Fibroblast of mammary gland (primary cell): ENCODE data around the gene SMG6.

Experiments used
- DNase-seq: peaks from one replicate; pipeline ENCODE4 v3.0.0-alpha.2; 2010; ENCODE audit warnings: low read depth
- H3K4me3 ChIP-seq: 2 replicates; pipeline ENCODE4 v1.5.1; 2011; ENCODE audit warnings: low read depth, mild to moderate bottlenecking, low read length, moderate library complexity; ENCODE audit not compliant: control insufficient read depth
- CTCF ChIP-seq: conservative IDR thresholded peaks from 2 replicates; pipeline ENCODE4 v1.5.1; 2011; ENCODE audit warnings: low read depth, low read length, inconsistent platforms; ENCODE audit not compliant: control insufficient read depth, insufficient read depth

The SMG6 gene

DNA sequence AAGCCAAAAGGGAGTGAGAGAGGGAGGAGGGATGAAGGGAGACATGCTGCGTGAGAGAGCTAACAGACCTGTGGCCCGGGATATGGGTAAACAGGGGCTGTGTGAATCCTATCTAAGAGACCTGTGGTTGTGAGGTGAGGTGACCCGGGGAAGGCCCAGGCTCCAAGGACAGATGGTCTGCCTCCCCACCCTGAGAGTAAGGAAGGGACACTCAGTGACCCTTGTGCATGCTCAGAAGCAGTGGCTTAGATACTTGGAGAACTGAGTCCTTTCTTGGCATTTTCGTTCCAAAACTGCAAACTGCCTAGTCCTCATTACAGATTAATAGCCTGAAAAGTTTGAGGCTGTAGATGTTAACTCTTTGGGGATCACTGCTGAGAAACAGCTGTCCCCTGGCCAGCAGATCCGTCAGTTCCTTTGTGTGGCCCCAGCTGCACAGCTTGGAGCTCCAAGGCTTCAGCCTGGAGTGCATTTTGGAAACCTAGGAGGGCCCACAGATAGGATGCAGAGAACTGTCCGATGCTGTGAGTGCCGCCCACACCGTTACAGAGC lies 121.6 kb downstream of the SMG6 start:
- DNase-seq: no peak
- no peak for TF ChIP-seq CTCF
- no peak overlapping the region for H3K4me3 ChIP-seq

GRCh38 chr17:2181206-2181896 lies 122.2 kb downstream of the SMG6 start:
- peak; percentile 94 for DNase-seq
- no peak for TF ChIP-seq CTCF
- H3K4me3 ChIP-seq: no peak overlapping the region

DNA sequence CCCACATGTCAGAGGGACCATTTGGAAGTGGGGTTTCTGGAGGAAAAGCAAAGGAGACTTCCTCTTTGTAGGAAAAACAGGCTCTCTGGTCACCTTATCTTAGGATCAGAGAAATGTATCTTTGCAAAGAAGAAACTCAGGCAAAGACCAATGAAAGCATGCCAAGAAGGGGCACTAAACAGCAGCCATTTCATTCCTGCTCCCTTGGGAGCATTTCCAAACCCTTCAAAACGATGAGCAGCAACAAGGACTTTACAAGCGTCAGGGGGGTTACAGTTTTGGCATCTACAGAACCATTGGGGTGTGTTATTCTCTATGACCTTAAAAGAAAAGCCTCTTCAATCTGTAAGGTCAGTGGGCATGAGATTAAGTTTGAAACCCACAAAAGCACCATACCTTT lies 122.8 kb downstream of the SMG6 start:
- no peak overlapping the region for H3K4me3 ChIP-seq
- TF ChIP-seq CTCF: no peak
- no peak for DNase-seq

GRCh38 chr17:2179615-2180295 lies 123.8 kb downstream of the SMG6 start:
- no peak overlapping the region for H3K4me3 ChIP-seq
- DNase-seq: peak; percentile 99
- no peak for TF ChIP-seq CTCF

GRCh38 chr17:2178798-2179501 lies 124.6 kb downstream of the SMG6 start:
- DNase-seq: no peak
- no peak overlapping the region for H3K4me3 ChIP-seq
- no peak for TF ChIP-seq CTCF

- DNase-seq: peak; percentile 58
- no peak overlapping the region for H3K4me3 ChIP-seq
- TF ChIP-seq CTCF: no peak
These were observed 126.3 kb downstream of the SMG6 start for GRCh38 chr17:2177235-2177811.
